HG03159 (cell line): ENCODE results near the gene DHX35.
"Not testable (repeated sequence)": the region's sequence is repeated elsewhere in the genome, so short reads cannot be mapped to it uniquely, and the experiment has no call there.

Source experiments
- ATAC-seq: cut with Tn5 transposase; IDR thresholded peaks from one replicate; pipeline ENCODE4 v1.9.1; 2021; ENCODE audit warnings: mild to moderate bottlenecking, moderate library complexity; ENCODE audit not compliant: unreplicated experiment

DHX35 gene

DNA sequence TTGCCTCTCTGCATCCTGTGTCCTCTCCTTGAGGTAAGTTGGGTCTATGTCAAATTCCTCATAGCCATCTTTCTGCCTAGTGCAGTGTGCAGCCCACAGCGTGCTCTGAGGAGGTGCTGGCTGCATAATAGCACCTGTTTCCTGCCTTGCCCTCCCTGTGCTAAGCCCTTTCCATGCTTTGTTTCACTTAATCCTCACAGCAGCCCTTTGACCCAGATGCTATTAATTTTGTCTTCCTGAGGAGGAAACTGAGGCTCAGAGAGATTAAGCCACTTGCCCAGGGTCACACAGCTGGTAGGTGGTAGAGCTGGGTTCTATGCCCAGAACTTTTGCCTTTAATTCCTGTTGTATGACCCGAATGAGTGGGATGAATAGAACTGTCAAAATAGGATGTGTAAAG, 22.5 kb upstream of the DHX35 start:
- ATAC-seq, result no peak

DNA sequence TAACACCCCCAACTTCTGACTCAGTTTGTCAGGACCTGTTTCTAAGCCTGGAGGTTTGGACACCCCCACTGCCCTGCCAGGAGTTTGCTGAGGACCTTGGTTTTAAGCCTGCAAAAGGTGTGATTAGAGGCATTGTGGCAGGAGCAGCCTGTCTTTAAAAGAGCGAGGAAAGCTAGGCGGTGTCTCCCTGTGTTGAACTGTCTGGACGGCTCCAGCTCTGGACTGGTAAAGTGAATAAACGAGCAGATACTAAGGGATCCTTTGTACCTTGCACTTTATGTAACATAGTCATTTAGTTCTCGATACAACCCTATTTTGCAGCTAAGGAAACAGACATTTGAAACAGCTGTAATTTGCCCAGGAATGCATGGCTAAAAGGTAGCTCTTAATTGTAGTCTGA, 21.5 kb upstream of the DHX35 start:
- ATAC-seq, result no peak

DNA sequence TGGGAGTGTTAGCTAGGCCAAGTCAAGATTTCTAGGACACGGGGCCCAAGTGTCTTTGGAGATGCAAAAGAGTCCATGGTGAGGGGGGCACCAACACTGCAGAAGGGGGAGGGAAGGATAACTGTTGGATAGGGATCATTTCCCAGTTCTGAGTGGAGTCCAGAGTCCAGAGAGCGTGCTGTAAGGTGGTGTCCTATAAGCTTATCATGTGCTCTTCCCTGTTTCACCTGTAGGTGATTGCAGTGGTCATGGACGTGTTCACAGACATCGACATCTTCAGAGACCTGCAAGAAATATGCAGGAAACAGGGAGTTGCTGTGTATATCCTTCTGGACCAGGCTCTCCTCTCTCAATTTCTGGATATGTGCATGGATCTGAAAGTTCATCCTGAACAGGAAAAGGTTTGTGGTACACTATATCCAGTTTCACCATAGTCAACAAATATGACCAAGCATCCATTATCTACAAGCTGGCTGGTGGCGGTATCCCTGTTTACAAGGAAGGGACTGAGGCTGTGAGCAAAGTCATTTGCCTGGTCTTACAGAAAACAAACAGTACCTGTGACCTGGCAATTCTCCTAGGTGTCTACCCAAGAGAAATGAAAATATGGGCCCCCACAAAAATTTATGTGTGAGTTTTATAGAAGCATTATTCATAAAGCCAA, 20.3 kb upstream of the DHX35 start:
- ATAC-seq, result no peak

DNA sequence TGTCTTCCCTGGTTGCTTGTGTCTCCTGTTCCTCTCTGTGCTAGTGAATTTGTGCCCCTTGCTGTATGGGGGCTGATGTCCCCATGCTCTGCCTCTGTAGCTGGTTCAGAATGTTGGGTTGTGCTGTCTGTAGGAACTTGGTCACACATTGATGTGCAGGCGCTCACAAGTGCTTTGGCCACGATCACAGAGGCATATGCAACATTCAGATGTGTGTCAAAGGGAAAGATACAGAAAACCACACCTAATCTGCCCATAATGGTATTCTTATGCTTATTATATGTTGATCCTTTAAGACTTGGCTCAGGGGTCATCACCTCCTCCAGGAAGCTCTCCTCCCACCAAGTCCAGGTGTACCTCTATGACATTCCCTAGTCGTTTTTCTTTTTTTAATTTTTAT, 17.1 kb upstream of the DHX35 start:
- no peak for ATAC-seq

DNA sequence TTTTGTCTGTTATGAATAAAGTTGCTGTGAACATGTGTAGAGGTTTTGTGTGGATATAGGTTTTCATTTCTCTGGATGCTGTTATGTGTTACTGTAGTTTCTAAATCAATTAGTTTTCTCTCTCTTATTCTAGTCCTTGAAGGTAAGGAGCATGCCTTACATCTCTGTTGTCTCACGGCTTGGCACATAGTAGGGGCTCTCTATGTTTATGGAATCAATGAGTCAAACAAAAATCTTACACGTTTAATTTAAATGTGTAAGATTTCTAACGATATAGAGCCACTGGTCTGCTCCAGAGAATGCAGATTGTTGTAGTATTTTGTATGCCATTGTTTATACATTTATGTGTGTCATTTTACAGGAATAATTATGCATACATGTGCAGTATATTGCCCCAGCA, 15.3 kb upstream of the DHX35 start:
- ATAC-seq, result no peak

DNA sequence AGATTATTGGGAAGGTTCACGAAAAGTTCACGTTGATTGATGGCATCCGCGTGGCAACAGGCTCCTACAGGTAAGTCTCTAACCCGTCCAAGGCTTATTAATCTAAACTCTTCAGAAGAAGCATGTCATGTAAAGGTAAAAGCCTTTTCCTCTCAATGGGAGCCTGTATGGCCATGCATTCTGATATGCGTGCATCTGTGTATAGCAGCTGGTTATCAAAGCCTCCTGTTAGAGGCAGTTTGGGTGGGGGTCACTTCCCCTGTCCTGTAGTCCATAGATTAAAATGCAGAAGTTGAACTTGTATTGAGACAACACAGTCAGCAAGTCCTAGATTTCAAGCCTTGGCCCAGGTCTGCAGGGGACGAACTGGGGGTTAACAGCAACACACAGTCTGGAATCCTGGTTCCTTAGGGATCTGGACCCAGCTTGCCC, 14.2 kb upstream of the DHX35 start:
- ATAC-seq, result no peak

DNA sequence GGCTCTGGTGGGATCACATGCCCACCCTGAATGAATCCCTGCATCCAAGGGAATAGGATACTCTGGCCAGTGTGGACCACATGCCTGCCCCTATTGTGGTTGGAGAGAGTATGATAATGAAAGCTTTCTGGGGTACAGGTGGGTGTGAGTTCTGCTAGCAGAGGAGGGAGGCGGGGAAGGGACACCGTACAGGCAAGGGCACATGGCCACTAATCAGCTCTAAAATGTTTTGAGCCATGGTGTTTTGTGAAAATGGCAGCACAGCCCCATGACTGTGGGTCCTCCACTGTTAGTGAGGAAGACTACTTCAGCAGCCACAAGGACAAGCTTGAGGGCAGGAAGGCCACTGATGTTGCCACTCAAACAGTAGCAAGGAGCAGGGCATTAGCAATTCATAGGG, 11.9 kb upstream of the DHX35 start:
- ATAC-seq, result no peak

DNA sequence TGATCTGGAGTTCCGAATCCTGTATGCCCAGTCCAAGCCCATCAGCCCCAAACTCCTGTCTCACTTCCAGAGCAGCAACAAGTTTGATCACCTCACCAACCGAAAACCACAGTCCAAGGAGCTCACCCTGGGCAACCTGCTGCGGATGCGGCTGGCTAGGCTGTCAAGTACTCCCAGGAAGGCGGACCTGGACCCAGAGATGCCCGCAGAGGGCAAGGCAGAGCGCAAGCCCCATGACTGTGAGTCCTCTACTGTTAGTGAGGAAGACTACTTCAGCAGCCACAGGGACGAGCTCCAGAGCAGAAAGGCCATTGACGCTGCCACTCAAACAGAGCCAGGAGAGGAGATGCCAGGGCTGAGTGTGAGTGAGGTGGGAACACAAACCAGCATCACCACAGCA, 10.5 kb upstream of the DHX35 start:
- no peak for ATAC-seq

DNA sequence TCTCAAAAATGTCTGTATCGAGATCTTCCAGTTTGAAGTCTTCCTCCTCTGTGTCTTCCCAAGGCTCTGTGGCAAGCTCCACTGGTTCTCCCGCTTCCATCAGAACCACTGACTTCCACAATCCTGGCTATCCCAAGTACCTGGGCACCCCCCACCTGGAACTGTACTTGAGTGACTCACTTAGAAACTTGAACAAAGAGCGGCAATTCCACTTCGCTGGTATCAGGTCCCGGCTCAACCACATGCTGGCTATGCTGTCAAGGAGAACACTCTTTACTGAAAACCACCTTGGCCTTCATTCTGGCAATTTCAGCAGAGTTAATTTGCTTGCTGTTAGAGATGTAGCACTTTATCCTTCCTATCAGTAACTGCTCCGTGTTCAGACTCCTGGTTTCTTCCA, 10.0 kb upstream of the DHX35 start:
- ATAC-seq, result no peak

DNA sequence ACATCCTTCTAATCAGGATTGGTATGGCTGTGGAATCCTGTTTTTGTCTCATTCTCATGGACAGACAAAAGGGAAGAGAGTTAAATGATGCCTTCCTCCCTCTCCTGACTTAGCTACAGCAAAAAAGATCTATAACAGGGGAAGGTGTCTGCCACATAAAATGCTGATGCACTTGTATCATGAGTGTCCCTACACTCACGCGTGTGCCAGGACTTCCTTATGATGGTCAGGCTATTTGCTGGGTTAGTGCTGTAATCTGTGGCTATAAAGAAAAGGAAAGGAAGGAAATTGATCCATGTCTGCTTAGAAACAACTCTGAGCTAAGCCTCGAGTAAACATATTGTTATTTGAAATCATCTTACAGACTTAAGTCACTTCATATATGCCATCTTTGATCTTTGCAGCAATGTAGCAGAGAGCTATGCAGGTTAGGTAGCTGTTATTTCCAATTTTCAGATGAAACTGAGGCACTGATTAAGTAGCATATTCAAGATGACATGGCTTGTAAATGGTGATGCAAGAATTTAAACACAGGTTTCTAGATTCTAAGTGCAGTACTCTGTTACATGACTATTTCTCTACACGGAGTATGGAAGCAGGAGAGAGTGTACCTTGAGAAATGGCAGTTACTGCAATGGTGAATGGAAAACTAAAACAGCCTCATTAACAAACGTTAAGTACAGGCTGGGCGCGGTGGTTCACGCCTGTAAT, 8.4 kb upstream of the DHX35 start:
- ATAC-seq, result no peak

DNA sequence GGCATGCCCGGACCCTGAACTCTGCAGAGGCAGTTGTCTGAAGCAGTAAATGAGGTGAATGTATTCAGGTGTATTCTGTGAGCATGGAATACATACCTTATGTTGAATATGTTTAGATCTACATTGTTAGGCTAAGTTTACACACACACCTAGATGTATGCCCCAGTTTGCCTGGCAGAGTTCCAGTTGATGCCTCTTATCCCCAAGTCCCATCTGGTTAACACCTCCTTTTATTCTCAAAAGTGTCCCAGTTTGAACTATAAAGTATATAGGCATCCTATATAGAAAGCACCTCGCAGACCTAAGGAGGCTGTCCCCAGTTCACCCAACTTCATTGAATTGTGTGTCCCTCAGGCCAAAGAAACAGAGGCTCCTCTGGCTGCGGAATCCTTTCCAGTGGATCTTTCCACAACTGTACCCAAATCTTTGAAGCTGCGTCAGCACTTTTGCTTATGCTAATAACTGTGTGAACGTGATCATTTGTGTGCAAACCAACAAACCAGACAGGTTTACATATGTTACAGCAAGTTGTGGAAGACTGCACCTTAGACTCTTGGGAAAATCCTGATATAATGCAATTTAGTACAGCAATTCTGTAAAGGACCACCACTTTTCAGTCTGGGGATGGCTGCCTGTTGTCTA, 4.8 kb upstream of the DHX35 start:
- ATAC-seq, result no peak

DNA sequence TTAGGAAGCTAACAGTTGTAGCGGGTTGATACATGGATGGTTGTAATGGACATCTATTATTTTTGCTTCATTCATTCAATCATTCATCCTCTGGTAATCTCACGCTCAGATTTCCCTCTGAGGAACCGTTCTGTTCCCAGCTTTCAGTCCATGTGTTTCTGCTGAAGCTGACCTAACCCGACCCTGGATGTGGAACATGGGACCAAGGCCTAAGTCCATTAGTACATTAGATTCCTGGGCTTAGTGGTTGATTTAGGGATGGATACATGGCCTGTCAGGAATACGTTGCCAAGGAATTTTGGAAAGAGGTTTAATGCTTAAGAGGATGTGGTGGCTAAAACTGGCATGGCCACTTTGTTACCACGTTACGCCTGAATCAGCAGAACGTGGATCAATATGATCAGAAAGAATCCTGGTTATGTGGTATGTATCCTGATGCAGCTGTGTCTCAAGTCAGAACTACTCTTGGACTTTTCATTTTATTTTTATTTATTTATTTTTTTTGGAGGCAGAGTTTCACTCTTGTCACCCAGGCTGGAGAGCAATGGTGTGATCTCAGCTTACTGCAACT, 4.1 kb upstream of the DHX35 start:
- ATAC-seq, result no peak

DNA sequence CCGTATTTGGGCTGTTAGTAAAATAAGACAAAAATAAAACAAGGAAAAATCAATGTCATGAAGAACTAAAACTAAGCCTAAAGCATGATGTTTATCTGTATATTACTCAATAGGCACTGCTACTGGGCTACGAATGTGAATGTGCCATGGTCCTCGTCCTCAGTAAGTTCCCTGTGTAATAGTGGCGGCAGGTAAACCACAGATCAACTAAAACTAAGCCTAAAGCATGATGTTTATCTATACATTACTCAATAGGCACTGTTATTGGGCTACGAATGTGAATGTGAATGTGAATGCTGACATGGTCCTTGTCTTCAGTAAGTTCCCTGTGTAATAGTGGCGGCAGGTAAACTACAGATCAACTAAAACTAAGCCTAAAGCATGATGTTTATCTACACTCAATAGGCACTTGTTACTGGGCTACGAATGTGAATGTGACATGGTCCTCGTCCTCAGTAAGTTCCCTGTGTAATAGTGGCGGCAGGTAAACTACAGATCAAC, 1.9 kb upstream of the DHX35 start:
- ATAC-seq, result not testable (repeated sequence)

DNA sequence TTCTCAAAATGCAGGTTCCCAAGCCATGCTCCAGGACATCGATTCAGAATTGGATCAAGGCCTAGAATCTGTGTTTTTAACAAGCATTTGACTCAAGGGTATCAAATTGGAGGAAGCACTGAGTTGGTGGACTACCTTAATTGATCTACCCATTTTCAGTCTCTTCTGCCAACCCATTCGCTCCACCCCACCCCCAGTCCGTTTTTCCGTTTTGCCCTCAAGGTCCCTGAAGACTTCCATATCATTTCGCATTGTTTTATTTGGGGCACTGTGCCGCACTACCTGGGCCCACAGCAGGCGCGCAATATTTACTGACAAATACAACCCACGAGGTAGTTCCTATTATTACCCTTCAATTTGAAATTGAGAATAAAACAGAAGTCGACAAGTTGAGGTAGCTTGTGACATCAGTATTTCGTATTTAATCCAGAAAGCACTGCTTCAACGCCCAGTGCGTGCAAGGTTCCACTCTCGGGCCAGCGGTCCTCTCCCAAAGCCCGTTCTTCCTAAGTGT, 557 bp upstream of the DHX35 start:
- ATAC-seq, result no peak

DNA sequence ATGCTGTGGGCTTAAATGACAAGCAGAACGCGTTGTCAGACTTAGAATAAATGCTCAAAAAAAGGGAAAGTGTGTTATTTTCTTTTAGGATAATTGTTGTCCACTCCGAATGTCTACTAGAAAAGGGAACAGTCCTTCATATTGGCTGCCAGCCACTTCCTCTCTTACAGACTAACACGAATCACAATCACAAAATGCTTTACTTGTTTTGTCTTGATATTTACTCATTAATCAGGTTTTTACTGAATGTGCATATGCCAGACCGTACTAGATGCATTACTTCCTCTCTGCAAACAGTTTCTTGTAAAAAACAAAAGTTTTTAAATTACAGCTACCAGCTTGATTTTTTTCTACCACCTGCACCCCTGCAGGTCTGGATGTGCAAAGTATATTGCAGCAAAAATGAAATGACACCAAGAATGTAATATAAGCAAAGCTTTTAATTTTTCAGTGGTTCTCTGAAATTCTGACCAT, 821 bp downstream of the DHX35 start:
- no peak for ATAC-seq

DNA sequence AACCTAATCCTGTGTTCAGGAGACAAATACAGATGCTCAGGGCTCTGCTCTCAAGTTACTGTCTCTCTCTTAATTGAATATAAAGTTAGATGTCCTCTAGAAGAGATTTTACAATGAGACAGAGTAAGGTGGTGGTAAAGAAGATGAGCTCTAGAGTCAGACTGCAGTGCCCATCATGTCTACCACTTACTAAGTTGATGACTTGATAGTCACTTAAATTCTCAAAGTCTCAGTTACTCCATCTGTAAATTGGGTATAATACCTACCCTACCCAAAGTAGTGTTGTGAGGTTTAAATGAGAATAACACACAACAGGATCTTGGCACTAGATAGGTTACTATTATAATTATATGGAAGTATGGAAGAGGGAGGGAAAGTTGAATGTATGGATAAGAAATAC, 1.6 kb downstream of the DHX35 start:
- ATAC-seq, result no peak

DNA sequence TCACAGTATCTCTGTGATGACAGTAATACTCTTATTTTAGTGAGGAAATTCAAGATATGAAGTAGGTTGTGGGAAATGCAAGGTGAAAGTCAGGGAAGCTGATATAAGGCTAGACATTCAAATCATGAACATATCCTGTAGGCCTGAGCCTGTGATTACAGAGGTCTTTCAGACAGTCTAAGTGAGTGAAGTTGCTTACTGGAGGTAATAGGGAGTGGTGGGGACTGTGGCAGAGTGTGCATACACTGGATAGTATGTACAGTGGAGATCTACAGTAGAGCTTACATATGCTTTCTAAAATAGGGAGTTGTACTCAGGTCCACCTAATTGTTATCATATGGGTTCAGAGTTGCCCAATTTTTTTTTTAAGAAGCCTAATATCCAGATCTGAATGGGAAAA, 3.1 kb downstream of the DHX35 start:
- no peak for ATAC-seq

DNA sequence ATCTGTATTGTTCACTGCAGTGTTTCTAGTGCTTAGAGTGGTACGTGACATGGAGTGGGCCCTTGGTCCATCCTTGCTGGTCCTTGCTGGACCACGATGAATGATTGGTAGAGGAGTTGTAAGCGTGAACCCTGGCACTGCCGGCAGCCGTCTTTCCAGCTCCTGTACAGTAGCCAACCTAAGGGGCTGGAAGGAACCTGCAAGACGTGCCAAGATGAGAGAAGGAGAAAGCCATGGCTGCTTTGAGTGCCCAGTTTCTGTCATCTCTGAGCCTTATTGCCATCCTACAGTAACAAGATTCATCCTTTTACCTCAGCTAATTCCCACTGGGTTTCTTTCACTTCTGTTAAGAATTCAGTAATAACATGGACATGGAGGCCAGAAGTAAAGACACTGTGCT, 5.9 kb downstream of the DHX35 start:
- no peak for ATAC-seq

DNA sequence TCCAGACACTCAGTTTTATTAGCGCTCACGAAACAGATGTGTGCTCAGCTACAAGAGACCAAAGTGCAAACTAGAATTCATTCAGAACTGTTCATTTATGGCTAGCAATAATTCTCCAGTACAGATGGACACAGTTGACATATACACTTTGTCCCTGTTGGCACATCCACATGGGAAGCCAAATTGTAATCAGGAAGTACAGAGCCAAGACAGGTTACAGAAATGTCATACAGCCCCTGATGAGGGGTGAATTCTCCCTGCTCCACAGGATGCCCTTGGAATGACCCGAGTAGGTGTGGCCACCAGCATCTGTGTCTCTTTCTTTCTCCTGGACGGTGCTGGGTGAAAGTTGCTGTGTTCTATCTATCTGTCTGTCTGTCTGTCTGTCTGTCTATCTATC, 7.6 kb downstream of the DHX35 start:
- ATAC-seq, result no peak

DNA sequence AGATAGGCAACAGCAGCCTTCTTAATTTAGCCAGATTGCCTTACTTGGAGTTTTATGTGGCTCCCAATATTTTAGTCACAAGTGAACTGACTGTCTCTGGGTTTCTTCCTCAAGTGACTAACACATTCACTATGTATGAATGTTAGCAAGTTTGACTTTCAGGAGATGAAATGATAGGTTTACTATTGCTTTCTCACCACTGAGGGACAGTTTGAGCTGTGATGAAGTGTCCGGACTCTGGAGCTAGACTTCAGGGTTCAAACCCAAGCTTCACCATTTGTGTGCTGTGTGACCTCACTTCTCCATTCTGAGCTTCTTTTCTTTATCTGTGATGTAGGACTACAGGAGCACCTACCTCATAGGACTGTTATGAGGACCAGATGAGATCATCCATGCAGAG, 8.2 kb downstream of the DHX35 start:
- no peak for ATAC-seq

DNA sequence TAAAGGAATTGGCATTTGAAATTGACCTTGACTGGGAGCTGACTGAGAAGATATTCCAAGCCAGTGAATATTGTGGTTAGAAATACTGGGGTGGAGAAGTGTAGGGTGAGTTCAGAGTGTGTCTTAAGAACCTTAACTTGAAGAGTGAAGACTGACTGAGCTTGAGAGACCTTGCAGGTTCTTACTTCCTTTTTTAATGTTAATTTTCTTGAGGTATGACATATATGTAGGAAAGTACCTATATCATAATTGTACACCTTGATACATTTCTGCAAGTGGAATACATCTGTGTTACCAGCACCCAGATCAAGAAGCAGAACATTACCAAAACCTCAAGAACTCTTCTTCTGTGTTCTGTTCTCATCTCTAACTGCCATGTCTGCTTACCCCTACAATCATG, 11.0 kb downstream of the DHX35 start:
- ATAC-seq, result no peak

DNA sequence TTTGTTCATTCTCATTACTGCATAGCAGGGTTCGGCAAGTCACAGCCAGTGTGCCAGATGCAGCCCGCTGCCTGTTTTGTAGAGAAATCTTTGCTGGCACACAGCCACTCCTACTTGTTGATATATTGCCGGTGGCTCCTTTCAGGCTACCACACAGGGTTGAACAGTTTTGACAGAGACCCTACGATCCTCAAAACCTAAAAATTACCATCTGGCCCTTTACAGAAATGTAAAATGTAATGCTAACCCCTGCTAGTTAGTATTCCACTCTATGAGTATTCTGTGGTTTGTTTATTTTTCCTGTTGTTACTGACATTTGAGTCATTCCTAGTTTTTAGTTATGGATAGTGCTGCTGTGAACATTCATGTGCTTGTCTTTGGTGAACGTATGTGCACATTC, 11.5 kb downstream of the DHX35 start:
- no peak for ATAC-seq
